Stimulated activated CD8-positive, alpha-beta memory T cell treated with anti-CD3 and anti-CD28 coated beads, Interleukin-15, amount 100 ng/mL, for 1 hour (primary cell): ENCODE results near the gene XAB2.
"Not testable (repeated sequence)": the region's sequence is repeated elsewhere in the genome, so short reads cannot be mapped to it uniquely, and the experiment has no call there.

Source experiments
- DNase-seq: peaks from one replicate; pipeline ENCODE4 v3.0.0-alpha.2; 2020; ENCODE audit warnings: low read depth

Gene XAB2

GRCh38 chr19:7577422-7577821, 51.9 kb downstream of the XAB2 start:
- not testable (repeated sequence) for DNase-seq

- no peak for DNase-seq
Measured at GRCh38 chr19:7575434-7576040, 53.8 kb downstream of the XAB2 start.

- no peak for DNase-seq
Measured at GRCh38 chr19:7570761-7571160, 58.6 kb downstream of the XAB2 start.
